ENCODE results near the gene PRX.

DNA sequence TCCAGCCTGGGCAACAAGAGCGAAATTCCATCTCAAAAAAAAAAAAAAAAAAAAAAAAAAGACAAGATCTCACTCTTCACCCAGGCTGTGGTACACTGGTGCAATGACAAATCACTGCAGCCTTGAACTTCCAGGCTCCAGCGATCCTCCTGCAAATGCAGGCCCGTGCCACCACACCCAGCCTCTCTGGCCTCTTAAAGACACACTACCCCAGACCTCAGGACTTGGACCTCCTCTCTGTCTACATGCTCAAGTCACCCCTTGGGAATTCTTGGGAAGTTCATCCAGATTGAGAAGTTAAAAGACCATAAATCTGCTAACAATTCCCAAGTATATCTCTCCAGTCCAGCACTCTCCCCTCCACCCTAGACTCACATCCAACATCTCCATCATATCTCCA, 12.6 kb downstream of the PRX start:
- TF ChIP-seq, protein P1, sequence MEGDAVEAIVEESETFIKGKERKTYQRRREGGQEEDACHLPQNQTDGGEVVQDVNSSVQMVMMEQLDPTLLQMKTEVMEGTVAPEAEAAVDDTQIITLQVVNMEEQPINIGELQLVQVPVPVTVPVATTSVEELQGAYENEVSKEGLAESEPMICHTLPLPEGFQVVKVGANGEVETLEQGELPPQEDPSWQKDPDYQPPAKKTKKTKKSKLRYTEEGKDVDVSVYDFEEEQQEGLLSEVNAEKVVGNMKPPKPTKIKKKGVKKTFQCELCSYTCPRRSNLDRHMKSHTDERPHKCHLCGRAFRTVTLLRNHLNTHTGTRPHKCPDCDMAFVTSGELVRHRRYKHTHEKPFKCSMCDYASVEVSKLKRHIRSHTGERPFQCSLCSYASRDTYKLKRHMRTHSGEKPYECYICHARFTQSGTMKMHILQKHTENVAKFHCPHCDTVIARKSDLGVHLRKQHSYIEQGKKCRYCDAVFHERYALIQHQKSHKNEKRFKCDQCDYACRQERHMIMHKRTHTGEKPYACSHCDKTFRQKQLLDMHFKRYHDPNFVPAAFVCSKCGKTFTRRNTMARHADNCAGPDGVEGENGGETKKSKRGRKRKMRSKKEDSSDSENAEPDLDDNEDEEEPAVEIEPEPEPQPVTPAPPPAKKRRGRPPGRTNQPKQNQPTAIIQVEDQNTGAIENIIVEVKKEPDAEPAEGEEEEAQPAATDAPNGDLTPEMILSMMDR (conservative IDR thresholded peaks at IDR 0.05) = no peak
- no peak for TF ChIP-seq EZH2 (IDR thresholded peaks at IDR 0.05; ENCODE audit: low read depth)
